WTC11 (cell line): ENCODE results near the gene FKBP1A. TPM values are rescaled to one million over a fixed set of nuclear protein-coding genes. Genes with fewer than 3 reads are reported as not detected.
"Not testable (repeated sequence)": the region's sequence is repeated elsewhere in the genome, so short reads cannot be mapped to it uniquely, and the experiment has no call there.

ENCODE experiments used
- ATAC-seq: fragments of 200-7000 bp; cut with Tn5 transposase; 2 replicates; pipeline ENCODE4 v1.10.0; 2021; ENCODE audit warnings: mild to moderate bottlenecking, moderate library complexity
- CTCF ChIA-PET: fragments of 300-600 bp; sonication (Branson Sonifier 250); formaldehyde crosslinking; loops from one replicate; lab custom pipeline; 2021; ENCODE audit warnings: antibody characterized with exemption; lab: Charles Lee
- POLR2A ChIA-PET: fragments of 350-600 bp; sonication (Branson Sonifier 250); formaldehyde crosslinking; loops from one replicate; lab custom pipeline; 2021; ENCODE audit warnings: antibody characterized with exemption; lab: Charles Lee
- DNase-seq: peaks from one replicate; pipeline ENCODE4 v3.0.0; 2021; ENCODE audit warnings: low spot score
- H3K27ac Mint-ChIP-seq: 2 replicates; pipeline ENCODE4 v1.8.0; 2021; ENCODE audit warnings: mixed read lengths
- H3K27me3 Mint-ChIP-seq: 2 replicates; pipeline ENCODE4 v1.8.0; 2021; ENCODE audit warnings: low read depth, mild to moderate bottlenecking, moderate library complexity, mixed read lengths
- H3K36me3 Mint-ChIP-seq: 2 replicates; pipeline ENCODE4 v1.8.0; 2021; ENCODE audit warnings: mixed read lengths
- H3K4me1 Mint-ChIP-seq: 2 replicates; pipeline ENCODE4 v1.8.0; 2022; ENCODE audit warnings: mixed read lengths
- H3K4me3 Mint-ChIP-seq: 2 replicates; pipeline ENCODE4 v1.8.0; 2021; ENCODE audit warnings: mild to moderate bottlenecking, moderate library complexity, mixed read lengths
- H3K9me3 Mint-ChIP-seq: 2 replicates; pipeline ENCODE4 v1.8.0; 2021; ENCODE audit warnings: mixed read lengths
- CBFB ChIP-seq: sonication (generic); formaldehyde crosslinking; IDR thresholded peaks from 2 replicates; pipeline ENCODE4 v1.8.1; 2022; ENCODE audit warnings: mild to moderate bottlenecking, low read depth, missing genetic modification reagents
- ESRRA ChIP-seq: sonication (generic); formaldehyde crosslinking; IDR thresholded peaks from 2 replicates; pipeline ENCODE4 v1.8.1; 2022; ENCODE audit warnings: mild to moderate bottlenecking, missing genetic modification reagents, borderline replicate concordance
- FOXP1 ChIP-seq: sonication (generic); formaldehyde crosslinking; IDR thresholded peaks from 2 replicates; pipeline ENCODE4 v1.8.0; 2022; ENCODE audit warnings: missing genetic modification reagents, mild to moderate bottlenecking, moderate library complexity, borderline replicate concordance
- GRHL2 ChIP-seq: fragments of 250-450 bp; sonication (Bioruptor Pico); IDR thresholded peaks from 2 replicates; pipeline ENCODE4 v1.8.0; 2022; ENCODE audit warnings: mild to moderate bottlenecking, moderate library complexity; ENCODE audit not compliant: insufficient replicate concordance, severe bottlenecking
- NR1H2 ChIP-seq: sonication (generic); formaldehyde crosslinking; IDR thresholded peaks from 2 replicates; pipeline ENCODE4 v1.9.0; 2021; ENCODE audit warnings: mild to moderate bottlenecking, moderate library complexity, missing genetic modification reagents
- ZNF219 ChIP-seq: sonication (generic); formaldehyde crosslinking; IDR thresholded peaks from 2 replicates; pipeline ENCODE4 v1.8.0; 2023; ENCODE audit warnings: missing genetic modification reagents, mild to moderate bottlenecking, borderline replicate concordance
- ZNF232 ChIP-seq: sonication (generic); formaldehyde crosslinking; IDR thresholded peaks from 2 replicates; pipeline ENCODE4 v1.8.0; 2022; ENCODE audit warnings: mild to moderate bottlenecking, missing genetic modification reagents
- ZNF396 ChIP-seq: fragments of 250-450 bp; sonication (Bioruptor Pico); IDR thresholded peaks from 2 replicates; pipeline ENCODE4 v1.8.0; 2021; ENCODE audit warnings: mild to moderate bottlenecking, moderate library complexity, borderline replicate concordance
- total RNA-seq: library from RNA; stranded (reverse); gene quantifications from 3 replicates; pipeline ENCODE4 v1.2.3, GENCODE V29; 2021
- TF ChIP-seq, protein P1 (sequence below): sonication (generic); formaldehyde crosslinking; IDR thresholded peaks from 2 replicates; pipeline ENCODE4 v1.8.1; 2022; ENCODE audit warnings: mild to moderate bottlenecking, missing genetic modification reagents, moderate library complexity, borderline replicate concordance
- TF ChIP-seq, protein P2 (sequence below): sonication (generic); formaldehyde crosslinking; IDR thresholded peaks from 2 replicates; pipeline ENCODE4 v1.8.0; 2022; ENCODE audit warnings: mild to moderate bottlenecking, missing genetic modification reagents
- TF ChIP-seq, protein P3 (sequence below): sonication (generic); formaldehyde crosslinking; IDR thresholded peaks from 2 replicates; pipeline ENCODE4 v1.8.1; 2022; ENCODE audit warnings: low read depth, mild to moderate bottlenecking, moderate library complexity, missing genetic modification reagents, borderline replicate concordance
- TF ChIP-seq, protein P4 (sequence below): sonication (generic); formaldehyde crosslinking; IDR thresholded peaks from 2 replicates; pipeline ENCODE4 v1.8.1; 2023; ENCODE audit warnings: mild to moderate bottlenecking, missing genetic modification reagents
- TF ChIP-seq, protein P5 (sequence below): sonication (generic); formaldehyde crosslinking; IDR thresholded peaks from 2 replicates; pipeline ENCODE4 v1.8.0; 2022; ENCODE audit warnings: mild to moderate bottlenecking, missing genetic modification reagents
- TF ChIP-seq, protein P6 (sequence below): sonication (generic); formaldehyde crosslinking; conservative IDR thresholded peaks from 2 replicates; pipeline ENCODE4 v1.8.1; 2023; ENCODE audit warnings: mild to moderate bottlenecking, low read depth, missing genetic modification reagents, moderate library complexity
- TF ChIP-seq, protein P7 (sequence below): sonication (generic); formaldehyde crosslinking; IDR thresholded peaks from 2 replicates; pipeline ENCODE4 v1.8.0; 2022; ENCODE audit warnings: mild to moderate bottlenecking, missing genetic modification reagents

Gene FKBP1A
- total RNA-seq, 1 experiment from 2014 or later: 218 TPM

DNA sequence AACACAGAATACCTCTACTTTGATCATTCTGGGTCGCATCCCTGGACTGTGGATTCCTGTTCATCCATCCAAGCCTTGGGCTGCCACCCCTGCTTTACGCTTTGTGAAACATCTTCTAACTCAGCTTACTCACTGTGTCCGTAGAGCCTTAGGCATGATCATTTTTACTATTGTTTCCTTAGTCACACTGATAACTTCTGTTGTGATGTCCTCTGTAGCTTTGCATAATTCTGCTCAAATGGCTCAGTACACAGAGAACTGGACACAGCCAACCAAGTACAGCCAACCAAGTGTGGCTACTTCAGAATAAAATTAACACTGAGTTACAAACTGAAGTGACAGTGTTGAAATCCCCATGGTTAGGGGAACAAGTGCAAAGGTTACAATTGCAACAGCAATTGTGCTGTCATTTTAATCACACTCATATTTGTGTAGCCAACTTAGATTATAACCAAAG is 8.6 kb upstream of the FKBP1A start:
- no peak for ATAC-seq
- H3K9me3 Mint-ChIP-seq: peaks cover 24% of the 10 kb centered on the region
- TF ChIP-seq, protein P1, sequence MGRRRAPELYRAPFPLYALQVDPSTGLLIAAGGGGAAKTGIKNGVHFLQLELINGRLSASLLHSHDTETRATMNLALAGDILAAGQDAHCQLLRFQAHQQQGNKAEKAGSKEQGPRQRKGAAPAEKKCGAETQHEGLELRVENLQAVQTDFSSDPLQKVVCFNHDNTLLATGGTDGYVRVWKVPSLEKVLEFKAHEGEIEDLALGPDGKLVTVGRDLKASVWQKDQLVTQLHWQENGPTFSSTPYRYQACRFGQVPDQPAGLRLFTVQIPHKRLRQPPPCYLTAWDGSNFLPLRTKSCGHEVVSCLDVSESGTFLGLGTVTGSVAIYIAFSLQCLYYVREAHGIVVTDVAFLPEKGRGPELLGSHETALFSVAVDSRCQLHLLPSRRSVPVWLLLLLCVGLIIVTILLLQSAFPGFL (CRISPR knock-in tag): no peak
- TF ChIP-seq, protein P2, sequence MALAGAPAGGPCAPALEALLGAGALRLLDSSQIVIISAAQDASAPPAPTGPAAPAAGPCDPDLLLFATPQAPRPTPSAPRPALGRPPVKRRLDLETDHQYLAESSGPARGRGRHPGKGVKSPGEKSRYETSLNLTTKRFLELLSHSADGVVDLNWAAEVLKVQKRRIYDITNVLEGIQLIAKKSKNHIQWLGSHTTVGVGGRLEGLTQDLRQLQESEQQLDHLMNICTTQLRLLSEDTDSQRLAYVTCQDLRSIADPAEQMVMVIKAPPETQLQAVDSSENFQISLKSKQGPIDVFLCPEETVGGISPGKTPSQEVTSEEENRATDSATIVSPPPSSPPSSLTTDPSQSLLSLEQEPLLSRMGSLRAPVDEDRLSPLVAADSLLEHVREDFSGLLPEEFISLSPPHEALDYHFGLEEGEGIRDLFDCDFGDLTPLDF: no peak
- TF ChIP-seq ESRRA (CRISPR knock-in tag) (no peak), ZNF219 (CRISPR knock-in tag) (no peak), CBFB (CRISPR knock-in tag) (no peak), ZNF396 (CRISPR knock-in tag) (no peak), ZNF232 (CRISPR knock-in tag) (no peak), GRHL2 (CRISPR knock-in tag) (no peak), NR1H2 (CRISPR knock-in tag) (no peak), FOXP1 (CRISPR knock-in tag) (no peak)
- TF ChIP-seq, protein P3, sequence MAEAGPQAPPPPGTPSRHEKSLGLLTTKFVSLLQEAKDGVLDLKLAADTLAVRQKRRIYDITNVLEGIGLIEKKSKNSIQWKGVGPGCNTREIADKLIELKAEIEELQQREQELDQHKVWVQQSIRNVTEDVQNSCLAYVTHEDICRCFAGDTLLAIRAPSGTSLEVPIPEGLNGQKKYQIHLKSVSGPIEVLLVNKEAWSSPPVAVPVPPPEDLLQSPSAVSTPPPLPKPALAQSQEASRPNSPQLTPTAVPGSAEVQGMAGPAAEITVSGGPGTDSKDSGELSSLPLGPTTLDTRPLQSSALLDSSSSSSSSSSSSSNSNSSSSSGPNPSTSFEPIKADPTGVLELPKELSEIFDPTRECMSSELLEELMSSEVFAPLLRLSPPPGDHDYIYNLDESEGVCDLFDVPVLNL (CRISPR knock-in tag): no peak
- TF ChIP-seq, protein P4, sequence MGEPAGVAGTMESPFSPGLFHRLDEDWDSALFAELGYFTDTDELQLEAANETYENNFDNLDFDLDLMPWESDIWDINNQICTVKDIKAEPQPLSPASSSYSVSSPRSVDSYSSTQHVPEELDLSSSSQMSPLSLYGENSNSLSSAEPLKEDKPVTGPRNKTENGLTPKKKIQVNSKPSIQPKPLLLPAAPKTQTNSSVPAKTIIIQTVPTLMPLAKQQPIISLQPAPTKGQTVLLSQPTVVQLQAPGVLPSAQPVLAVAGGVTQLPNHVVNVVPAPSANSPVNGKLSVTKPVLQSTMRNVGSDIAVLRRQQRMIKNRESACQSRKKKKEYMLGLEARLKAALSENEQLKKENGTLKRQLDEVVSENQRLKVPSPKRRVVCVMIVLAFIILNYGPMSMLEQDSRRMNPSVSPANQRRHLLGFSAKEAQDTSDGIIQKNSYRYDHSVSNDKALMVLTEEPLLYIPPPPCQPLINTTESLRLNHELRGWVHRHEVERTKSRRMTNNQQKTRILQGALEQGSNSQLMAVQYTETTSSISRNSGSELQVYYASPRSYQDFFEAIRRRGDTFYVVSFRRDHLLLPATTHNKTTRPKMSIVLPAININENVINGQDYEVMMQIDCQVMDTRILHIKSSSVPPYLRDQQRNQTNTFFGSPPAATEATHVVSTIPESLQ (CRISPR knock-in tag): no peak
- TF ChIP-seq, protein P5, sequence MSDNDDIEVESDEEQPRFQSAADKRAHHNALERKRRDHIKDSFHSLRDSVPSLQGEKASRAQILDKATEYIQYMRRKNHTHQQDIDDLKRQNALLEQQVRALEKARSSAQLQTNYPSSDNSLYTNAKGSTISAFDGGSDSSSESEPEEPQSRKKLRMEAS (CRISPR knock-in tag): no peak
- TF ChIP-seq, protein P6, sequence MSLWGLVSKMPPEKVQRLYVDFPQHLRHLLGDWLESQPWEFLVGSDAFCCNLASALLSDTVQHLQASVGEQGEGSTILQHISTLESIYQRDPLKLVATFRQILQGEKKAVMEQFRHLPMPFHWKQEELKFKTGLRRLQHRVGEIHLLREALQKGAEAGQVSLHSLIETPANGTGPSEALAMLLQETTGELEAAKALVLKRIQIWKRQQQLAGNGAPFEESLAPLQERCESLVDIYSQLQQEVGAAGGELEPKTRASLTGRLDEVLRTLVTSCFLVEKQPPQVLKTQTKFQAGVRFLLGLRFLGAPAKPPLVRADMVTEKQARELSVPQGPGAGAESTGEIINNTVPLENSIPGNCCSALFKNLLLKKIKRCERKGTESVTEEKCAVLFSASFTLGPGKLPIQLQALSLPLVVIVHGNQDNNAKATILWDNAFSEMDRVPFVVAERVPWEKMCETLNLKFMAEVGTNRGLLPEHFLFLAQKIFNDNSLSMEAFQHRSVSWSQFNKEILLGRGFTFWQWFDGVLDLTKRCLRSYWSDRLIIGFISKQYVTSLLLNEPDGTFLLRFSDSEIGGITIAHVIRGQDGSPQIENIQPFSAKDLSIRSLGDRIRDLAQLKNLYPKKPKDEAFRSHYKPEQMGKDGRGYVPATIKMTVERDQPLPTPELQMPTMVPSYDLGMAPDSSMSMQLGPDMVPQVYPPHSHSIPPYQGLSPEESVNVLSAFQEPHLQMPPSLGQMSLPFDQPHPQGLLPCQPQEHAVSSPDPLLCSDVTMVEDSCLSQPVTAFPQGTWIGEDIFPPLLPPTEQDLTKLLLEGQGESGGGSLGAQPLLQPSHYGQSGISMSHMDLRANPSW: no peak
- TF ChIP-seq, protein P7, sequence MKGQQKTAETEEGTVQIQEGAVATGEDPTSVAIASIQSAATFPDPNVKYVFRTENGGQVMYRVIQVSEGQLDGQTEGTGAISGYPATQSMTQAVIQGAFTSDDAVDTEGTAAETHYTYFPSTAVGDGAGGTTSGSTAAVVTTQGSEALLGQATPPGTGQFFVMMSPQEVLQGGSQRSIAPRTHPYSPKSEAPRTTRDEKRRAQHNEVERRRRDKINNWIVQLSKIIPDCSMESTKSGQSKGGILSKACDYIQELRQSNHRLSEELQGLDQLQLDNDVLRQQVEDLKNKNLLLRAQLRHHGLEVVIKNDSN (CRISPR knock-in tag): no peak
- CTCF ChIA-PET: no interaction called here
- DNase-seq: no peak
- peaks cover 26% of the 10 kb centered on the region for H3K4me1 Mint-ChIP-seq
- POLR2A ChIA-PET: no interaction called here
- H3K36me3 Mint-ChIP-seq: no peaks in the 10 kb centered on the region
- H3K4me3 Mint-ChIP-seq: no peak overlapping the region
- no peak overlapping the region for H3K27ac Mint-ChIP-seq
- H3K27me3 Mint-ChIP-seq: peaks cover 47% of the 10 kb centered on the region

DNA sequence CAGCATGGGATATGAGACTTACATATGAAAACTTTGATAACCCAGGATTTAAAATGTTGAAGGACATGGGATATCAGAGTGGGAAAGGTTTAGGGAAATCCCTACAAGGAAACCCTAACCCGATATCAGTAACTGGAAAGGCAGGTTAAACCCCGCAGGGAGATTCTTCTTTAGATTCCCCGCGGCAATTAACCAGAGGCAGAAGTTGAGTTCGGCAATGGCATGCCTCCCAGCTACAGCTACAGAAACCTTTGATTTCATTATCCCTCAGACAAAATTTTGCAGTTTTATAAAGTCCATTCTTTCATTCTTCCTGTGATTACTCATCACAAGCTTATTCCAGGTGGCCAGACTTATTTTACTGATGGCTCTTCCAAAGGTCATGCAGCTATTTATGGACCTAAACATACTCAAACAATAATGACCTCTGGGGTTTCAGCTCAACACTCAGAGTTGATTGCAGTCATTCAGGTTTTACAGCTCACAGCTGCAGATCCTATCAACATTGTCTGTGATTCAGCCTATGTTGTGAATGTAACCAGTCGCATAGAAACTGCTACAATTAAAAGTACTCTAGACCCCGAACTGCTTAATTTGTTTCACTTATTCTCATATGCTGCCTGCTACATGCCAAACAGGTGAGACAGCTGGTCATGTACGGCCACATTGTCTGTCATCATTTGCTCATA is 7.0 kb upstream of the FKBP1A start:
- H3K4me3 Mint-ChIP-seq, POLR2A ChIA-PET, H3K36me3 Mint-ChIP-seq, DNase-seq, ATAC-seq, H3K27ac Mint-ChIP-seq: not testable (repeated sequence)
- Mint-ChIP-seq H3K27me3 (peaks cover 60% of the 10 kb centered on the region), H3K4me1 (peaks cover 26% of the 10 kb centered on the region), H3K9me3 (peaks cover 25% of the 10 kb centered on the region)
- CTCF ChIA-PET: interaction anchor here (0.6 to 1.9 kb wide), 5 partner anchors 24 to 178 kb away, joined by 3 to 7 read pairs (median 4); no protein-coding TSS in a partner anchor

DNA sequence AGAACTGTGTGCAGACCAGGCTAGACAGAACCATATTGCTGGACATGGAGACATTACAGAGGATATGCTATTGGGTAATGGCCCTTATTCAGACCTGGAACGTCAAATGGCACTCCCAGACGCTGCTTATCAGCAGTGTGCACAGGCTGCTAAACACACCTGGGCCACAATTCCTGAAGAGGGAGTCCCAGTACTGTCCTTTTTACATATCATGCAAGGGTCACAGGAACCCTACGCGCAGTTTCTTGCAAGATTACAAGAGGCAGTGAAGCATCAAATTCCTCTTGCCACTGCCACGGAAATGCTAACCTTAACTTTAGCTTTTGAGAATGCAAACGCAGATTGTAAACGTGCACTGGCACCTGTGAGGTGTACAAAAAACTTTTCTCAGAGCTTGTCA is 5.3 kb upstream of the FKBP1A start:
- H3K36me3 Mint-ChIP-seq, ATAC-seq, POLR2A ChIA-PET, DNase-seq, H3K27ac Mint-ChIP-seq, H3K4me3 Mint-ChIP-seq: not testable (repeated sequence)
- Mint-ChIP-seq H3K27me3 (peaks cover 59% of the 10 kb centered on the region), H3K9me3 (peaks cover 18% of the 10 kb centered on the region), H3K4me1 (peaks cover 33% of the 10 kb centered on the region)
- CTCF ChIA-PET: interaction anchor here (1.0 to 1.8 kb wide), 12 partner anchors 13 to 172 kb away, joined by 3 to 20 read pairs (median 5); partner anchors contain the start of gene RAD21L1
